Measurements from ENCODE around the gene THADA.
A peak's percentile ranks its signal among the peaks of the same experiment; 100 is the strongest.

DNA sequence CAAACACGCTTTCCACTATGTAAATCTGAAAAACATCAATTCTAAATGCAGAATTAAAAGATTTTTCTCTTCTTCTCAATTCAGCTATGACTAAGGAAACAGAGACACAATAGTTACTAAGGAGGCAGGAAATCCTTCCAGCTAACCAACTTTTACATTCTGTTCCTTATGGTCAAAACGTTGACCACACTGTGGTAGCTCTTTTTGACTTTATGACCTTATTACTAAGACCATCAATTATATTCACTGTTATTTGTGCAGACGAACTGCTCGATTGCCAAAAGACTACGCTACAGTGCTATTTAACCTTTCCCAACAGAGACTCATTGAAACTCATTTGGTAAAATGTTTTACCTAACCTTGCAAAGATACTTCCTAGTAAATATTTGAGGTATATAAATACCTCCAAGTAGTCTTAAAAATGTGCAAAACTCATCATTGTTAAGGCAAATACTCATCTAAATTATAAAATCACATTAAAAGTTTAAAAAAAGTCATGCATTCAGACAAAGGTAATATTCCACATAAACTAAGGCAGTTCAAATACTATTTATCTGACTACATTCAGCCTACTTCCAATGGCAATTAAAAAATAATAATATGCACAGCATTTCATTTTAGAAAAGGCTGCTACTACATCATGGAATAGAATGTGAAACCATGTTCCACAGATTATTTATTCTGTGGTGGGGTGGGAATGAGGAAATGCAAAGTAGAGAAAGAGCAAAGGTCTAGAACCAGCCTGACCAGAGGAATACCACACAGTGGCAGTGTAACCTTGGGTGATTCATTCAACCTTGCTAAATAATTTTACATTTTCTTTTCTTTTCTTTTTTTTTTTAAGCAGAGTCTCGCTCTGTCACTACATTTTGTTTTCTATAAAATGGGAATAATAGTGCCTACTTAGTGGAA lies 139.9 kb downstream of the THADA start:
- TF ChIP-seq, protein P1, sequence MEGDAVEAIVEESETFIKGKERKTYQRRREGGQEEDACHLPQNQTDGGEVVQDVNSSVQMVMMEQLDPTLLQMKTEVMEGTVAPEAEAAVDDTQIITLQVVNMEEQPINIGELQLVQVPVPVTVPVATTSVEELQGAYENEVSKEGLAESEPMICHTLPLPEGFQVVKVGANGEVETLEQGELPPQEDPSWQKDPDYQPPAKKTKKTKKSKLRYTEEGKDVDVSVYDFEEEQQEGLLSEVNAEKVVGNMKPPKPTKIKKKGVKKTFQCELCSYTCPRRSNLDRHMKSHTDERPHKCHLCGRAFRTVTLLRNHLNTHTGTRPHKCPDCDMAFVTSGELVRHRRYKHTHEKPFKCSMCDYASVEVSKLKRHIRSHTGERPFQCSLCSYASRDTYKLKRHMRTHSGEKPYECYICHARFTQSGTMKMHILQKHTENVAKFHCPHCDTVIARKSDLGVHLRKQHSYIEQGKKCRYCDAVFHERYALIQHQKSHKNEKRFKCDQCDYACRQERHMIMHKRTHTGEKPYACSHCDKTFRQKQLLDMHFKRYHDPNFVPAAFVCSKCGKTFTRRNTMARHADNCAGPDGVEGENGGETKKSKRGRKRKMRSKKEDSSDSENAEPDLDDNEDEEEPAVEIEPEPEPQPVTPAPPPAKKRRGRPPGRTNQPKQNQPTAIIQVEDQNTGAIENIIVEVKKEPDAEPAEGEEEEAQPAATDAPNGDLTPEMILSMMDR (IDR thresholded peaks at IDR 0.05): peak in 4 of 6 experiments; percentile 30 to 57 (median 37)
- no peak for TF ChIP-seq POLR2A (IDR thresholded peaks at IDR 0.05)

Measured in thyroid gland (tissue), 4 donors.